HepG2 (cell line): ENCODE measurements around the gene PDE4D. TPM values are rescaled to one million over a fixed set of nuclear protein-coding genes. Genes with fewer than 3 reads are reported as not detected.

ENCODE experiments used
- ATAC-seq: fragments of 200-7000 bp; cut with Tn5 transposase; 3 replicates; pipeline ENCODE4 v1.9.1; 2020; ENCODE audit warnings: mild to moderate bottlenecking, moderate library complexity
- BruUV-seq: library from RNA; stranded (reverse); fragments of 400-500 nt; replicated peaks from 2 replicates; lab custom pipeline; 2021; lab: Mats Ljungman, UMichigan
- CTCF ChIA-PET: fragments of 300-600 bp; formaldehyde crosslinking; extraction: SDS; loops from one replicate; lab custom pipeline; 2021; ENCODE audit warnings: low total read pairs, inconsistent platforms, low intra/inter-chr PET ratio; lab: Yijun Ruan, JAX
- POLR2A ChIA-PET: fragments of 350-600 bp; sonication (Branson Sonifier 250); formaldehyde crosslinking; loops from one replicate; lab custom pipeline; 2020; ENCODE audit warnings: antibody characterized with exemption, inconsistent platforms; lab: Yijun Ruan, JAX
- DNase-seq: peaks from one replicate; pipeline ENCODE4 v3.0.0-alpha.2; 2015; ENCODE audit warnings: low spot score
- FAIRE-seq: peaks from 3 replicates; lab custom pipeline; 2011; peaks lifted over from hg19 to GRCh38; lab: Jason Lieb, UNC
- H2AFZ ChIP-seq: one replicate; pipeline ENCODE4 v1.6.1; 2011; ENCODE audit warnings: low read length, inconsistent platforms
- H3K27ac ChIP-seq: fragments of 300-600 bp; 3 replicates; pipeline ENCODE4 v1.8.0; 2011; ENCODE audit warnings: mixed run types, mild to moderate bottlenecking, mixed read lengths, low read length, inconsistent platforms; ENCODE audit not compliant: insufficient read depth; ENCODE audit errors: extremely low read length
- H3K27me3 ChIP-seq, 2 experiments: fragments of 200-600 bp in 1 of 2; 2 replicates in 1 of 2; 3 replicates in 1 of 2; pipeline versions ENCODE4 v1.6.0 to v1.8.0; 2011; ENCODE audit warnings: low read length in 2 of 2, mild to moderate bottlenecking in 2 of 2, moderate library complexity in 2 of 2, inconsistent platforms in 1 of 2; ENCODE audit not compliant: insufficient read depth in 2 of 2, control insufficient read depth in 1 of 2
- H3K36me3 ChIP-seq, 2 experiments: fragments of 200-600 bp in 1 of 2; replicated peaks in 1 of 2; 2 replicates in 1 of 2; 3 replicates in 1 of 2; pipeline versions ENCODE4 v1.5.1 to v1.8.0; 2011; ENCODE audit warnings: low read length in 2 of 2, inconsistent platforms in 1 of 2; ENCODE audit not compliant: insufficient read depth in 2 of 2, control insufficient read depth in 1 of 2
- H3K4me1 ChIP-seq: 2 replicates; pipeline ENCODE4 v1.5.1; 2012; ENCODE audit warnings: low read length, inconsistent platforms; ENCODE audit not compliant: insufficient read depth
- H3K4me2 ChIP-seq: 2 replicates; pipeline ENCODE4 v1.6.0; 2011; ENCODE audit warnings: low read depth, low read length, inconsistent platforms
- H3K4me3 ChIP-seq, 3 experiments: fragments of 200-600 bp in 1 of 3; sonication (generic), shearing (Covaris generic) in 1 of 3; replicated peaks in 1 of 3; 2 replicates each; pipeline ENCODE4 v1.5.1; 2011 to 2016; ENCODE audit warnings: low read length in 3 of 3, inconsistent platforms in 2 of 3, low read depth in 2 of 3, mild to moderate bottlenecking in 2 of 3, control low read depth in 1 of 3, mixed read lengths in 1 of 3; ENCODE audit not compliant: insufficient read depth in 1 of 3
- H3K79me2 ChIP-seq: one replicate; pipeline ENCODE4 v1.6.1; 2011; ENCODE audit warnings: low read length, inconsistent platforms; ENCODE audit not compliant: insufficient read depth
- H3K9ac ChIP-seq: 2 replicates; pipeline ENCODE4 v1.6.0; 2011; ENCODE audit warnings: mild to moderate bottlenecking, low read depth, low read length, inconsistent platforms; ENCODE audit not compliant: insufficient read depth
- H3K9me3 ChIP-seq: 2 replicates; pipeline ENCODE4 v1.5.1; 2012; ENCODE audit warnings: mild to moderate bottlenecking, low read length
- H4K20me1 ChIP-seq: 2 replicates; pipeline ENCODE4 v1.6.0; 2011; ENCODE audit warnings: inconsistent platforms, mild to moderate bottlenecking, low read length, moderate library complexity; ENCODE audit not compliant: insufficient read depth
- BHLHE40 ChIP-seq: IDR thresholded peaks from 2 replicates; pipeline ENCODE4 v1.6.1; 2011; ENCODE audit warnings: low read length, improper control_type of control experiment
- CREB1 ChIP-seq, 2 experiments: fragments of 450-650 bp in 1 of 2; IDR thresholded peaks; 2 replicates each; pipeline ENCODE4 v1.6.1; 2016 to 2017; ENCODE audit warnings: control low read depth in 1 of 2, mild to moderate bottlenecking in 1 of 2, missing compliant biosample characterization in 1 of 2, missing genetic modification characterization in 1 of 2
- FOSL2 ChIP-seq: sonication (generic); formaldehyde crosslinking; IDR thresholded peaks from 2 replicates; pipeline ENCODE4 v1.4.0; 2020; ENCODE audit warnings: missing genetic modification reagents
- ZBTB21 ChIP-seq: sonication (generic); formaldehyde crosslinking; IDR thresholded peaks from 2 replicates; pipeline ENCODE4 v1.4.0; 2020; ENCODE audit warnings: missing genetic modification reagents
- ZNF17 ChIP-seq: sonication (generic); formaldehyde crosslinking; IDR thresholded peaks from 2 replicates; pipeline ENCODE4 v1.5.0; 2020; ENCODE audit warnings: mild to moderate bottlenecking, missing genetic modification reagents
- ZNF33B ChIP-seq: sonication (generic); formaldehyde crosslinking; IDR thresholded peaks from 2 replicates; pipeline ENCODE4 v1.5.1; 2020; ENCODE audit warnings: mild to moderate bottlenecking, missing genetic modification reagents
- WGBS: methylation state at CpG from one replicate; pipeline ENCODE4 v1.1.6; 2017; ENCODE audit warnings: low lambda C conversion rate; 5-methylcytosine and 5-hydroxymethylcytosine counted together
- in situ Hi-C: cut with HindIII; loops from 2 replicates; pipeline ENCODE4 v1.10.0; 2017; ENCODE audit warnings: low pct_unique_long_range_greater_than_20kb; ENCODE audit not compliant: extremely low pct_ligation_motif_present
- intact Hi-C: fragments of 100-400 bp; cut with micrococcal nuclease; formaldehyde crosslinking; loops from one replicate; pipeline ENCODE4 v1.10.0; 2022; ENCODE audit not compliant: unreplicated experiment
- polyA plus RNA-seq, 8 experiments: library from polyadenylated mRNA; depleted of rRNA in 3 of 8; stranded (reverse) in 7 of 8; unstranded in 1 of 8; fragments of >200 nt; fragmentation: Illumina TruSeq in 4 of 8; extraction: Trizol in 4 of 8; gene quantifications; 2 replicates each; pipeline versions ENCODE4 v1.2.1 to v1.2.3, GENCODE V29; 2011 to 2016; ENCODE audit warnings: low read depth in 4 of 8, missing spikeins in 1 of 8, mixed read lengths in 1 of 8; ENCODE audit not compliant: insufficient read depth in 1 of 8
- total RNA-seq, 5 experiments: library from RNA; depleted of rRNA; stranded (reverse); fragments of >200 nt; fragmentation: Illumina TruSeq; extraction: Trizol; gene quantifications; 2 replicates each; pipeline ENCODE4 v1.2.3, GENCODE V29; 2016; ENCODE audit warnings: low read depth in 1 of 5
- TF ChIP-seq, protein P1 (sequence below): sonication (generic); formaldehyde crosslinking; conservative IDR thresholded peaks from 2 replicates; pipeline ENCODE4 v1.8.0; 2022; ENCODE audit warnings: low read depth, missing genetic modification reagents
- TF ChIP-seq, protein P2 (sequence below): sonication (generic); formaldehyde crosslinking; IDR thresholded peaks from 2 replicates; pipeline ENCODE4 v1.8.0; 2022; ENCODE audit warnings: mild to moderate bottlenecking, missing genetic modification reagents
- TF ChIP-seq, protein P3 (sequence below): sonication (generic); formaldehyde crosslinking; IDR thresholded peaks from 2 replicates; pipeline ENCODE4 v1.5.0; 2020; ENCODE audit warnings: mild to moderate bottlenecking, missing genetic modification reagents
- TF ChIP-seq, protein P4 (sequence below): sonication (generic); formaldehyde crosslinking; IDR thresholded peaks from 2 replicates; pipeline ENCODE4 v1.8.0; 2022; ENCODE audit warnings: missing genetic modification reagents, low read depth, mild to moderate bottlenecking, borderline replicate concordance

Gene PDE4D
- total and polyA plus RNA-seq, 2 of the 13 experiments (the other 11 are each of a cell fraction or from before 2014, with no cell fraction given), result 7.0 to 12.2 TPM

DNA sequence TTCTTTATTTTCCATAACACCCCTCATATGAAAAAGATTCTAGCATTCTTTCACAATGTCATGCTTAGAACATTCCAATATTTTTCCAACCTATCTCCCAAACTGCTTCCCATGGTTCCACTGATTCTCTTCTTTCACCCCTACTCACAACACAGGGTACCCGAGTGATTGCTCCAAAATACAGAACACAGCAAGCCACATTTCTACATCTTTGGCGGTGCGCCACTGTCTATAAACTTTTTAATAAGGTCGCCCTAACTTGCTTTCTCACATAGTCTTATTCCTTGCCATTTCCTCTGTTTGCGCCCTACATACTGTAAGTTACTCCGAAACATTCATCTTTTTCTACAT is 793.6 kb downstream of the PDE4D start (continued):
- TF ChIP-seq, protein P1, sequence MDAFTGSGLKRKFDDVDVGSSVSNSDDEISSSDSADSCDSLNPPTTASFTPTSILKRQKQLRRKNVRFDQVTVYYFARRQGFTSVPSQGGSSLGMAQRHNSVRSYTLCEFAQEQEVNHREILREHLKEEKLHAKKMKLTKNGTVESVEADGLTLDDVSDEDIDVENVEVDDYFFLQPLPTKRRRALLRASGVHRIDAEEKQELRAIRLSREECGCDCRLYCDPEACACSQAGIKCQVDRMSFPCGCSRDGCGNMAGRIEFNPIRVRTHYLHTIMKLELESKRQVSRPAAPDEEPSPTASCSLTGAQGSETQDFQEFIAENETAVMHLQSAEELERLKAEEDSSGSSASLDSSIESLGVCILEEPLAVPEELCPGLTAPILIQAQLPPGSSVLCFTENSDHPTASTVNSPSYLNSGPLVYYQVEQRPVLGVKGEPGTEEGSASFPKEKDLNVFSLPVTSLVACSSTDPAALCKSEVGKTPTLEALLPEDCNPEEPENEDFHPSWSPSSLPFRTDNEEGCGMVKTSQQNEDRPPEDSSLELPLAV (CRISPR knock-in tag), result no peak
- TF ChIP-seq BHLHE40, result no peak
- TF ChIP-seq, protein P2, sequence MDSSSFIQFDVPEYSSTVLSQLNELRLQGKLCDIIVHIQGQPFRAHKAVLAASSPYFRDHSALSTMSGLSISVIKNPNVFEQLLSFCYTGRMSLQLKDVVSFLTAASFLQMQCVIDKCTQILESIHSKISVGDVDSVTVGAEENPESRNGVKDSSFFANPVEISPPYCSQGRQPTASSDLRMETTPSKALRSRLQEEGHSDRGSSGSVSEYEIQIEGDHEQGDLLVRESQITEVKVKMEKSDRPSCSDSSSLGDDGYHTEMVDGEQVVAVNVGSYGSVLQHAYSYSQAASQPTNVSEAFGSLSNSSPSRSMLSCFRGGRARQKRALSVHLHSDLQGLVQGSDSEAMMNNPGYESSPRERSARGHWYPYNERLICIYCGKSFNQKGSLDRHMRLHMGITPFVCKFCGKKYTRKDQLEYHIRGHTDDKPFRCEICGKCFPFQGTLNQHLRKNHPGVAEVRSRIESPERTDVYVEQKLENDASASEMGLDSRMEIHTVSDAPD (CRISPR knock-in tag), result no peak

DNA sequence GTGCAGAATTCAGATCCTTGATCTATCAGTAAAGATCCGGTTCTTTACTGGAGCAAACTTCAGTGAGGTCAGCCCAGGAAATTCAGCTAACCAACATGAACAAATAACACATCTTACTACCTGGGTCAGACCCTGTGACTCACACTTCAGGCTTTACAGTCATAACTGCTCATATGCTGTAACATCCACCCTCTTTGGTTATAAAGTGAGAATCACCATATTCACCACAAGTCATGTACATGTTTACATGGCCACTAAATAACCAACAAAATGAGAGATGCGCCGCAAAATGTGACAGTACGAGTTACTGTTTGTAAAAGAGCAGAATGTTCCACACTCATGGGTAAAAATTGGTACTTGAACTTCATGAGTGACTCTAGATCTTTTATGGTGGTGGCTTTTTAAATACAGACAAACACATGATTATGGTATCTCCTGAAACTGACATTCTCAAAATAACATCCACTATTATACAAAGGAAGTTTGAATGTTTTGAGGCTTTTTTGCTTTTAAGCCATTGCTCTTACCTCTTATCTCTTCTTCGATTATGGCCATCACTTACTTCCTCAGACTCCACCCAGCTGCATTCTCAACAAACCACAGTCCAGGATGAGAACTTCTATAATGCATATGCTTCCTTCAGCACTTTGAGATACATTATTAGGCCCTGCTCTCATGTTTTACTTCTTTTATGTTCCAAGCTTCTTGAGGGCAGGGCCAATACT is 794.1 kb downstream of the PDE4D start:
- WGBS, result 74% methylated on average over 5 of the region's 5 CpGs
- no peak for TF ChIP-seq ZNF17
- TF ChIP-seq CREB1 (IDR thresholded peaks at IDR 0.05), result peak; percentile 52; the same call in 1 of the 2 replicates
- TF ChIP-seq CREB1 (CRISPR knock-in tag; IDR thresholded peaks at IDR 0.05), result no peak
- TF ChIP-seq, protein P3, sequence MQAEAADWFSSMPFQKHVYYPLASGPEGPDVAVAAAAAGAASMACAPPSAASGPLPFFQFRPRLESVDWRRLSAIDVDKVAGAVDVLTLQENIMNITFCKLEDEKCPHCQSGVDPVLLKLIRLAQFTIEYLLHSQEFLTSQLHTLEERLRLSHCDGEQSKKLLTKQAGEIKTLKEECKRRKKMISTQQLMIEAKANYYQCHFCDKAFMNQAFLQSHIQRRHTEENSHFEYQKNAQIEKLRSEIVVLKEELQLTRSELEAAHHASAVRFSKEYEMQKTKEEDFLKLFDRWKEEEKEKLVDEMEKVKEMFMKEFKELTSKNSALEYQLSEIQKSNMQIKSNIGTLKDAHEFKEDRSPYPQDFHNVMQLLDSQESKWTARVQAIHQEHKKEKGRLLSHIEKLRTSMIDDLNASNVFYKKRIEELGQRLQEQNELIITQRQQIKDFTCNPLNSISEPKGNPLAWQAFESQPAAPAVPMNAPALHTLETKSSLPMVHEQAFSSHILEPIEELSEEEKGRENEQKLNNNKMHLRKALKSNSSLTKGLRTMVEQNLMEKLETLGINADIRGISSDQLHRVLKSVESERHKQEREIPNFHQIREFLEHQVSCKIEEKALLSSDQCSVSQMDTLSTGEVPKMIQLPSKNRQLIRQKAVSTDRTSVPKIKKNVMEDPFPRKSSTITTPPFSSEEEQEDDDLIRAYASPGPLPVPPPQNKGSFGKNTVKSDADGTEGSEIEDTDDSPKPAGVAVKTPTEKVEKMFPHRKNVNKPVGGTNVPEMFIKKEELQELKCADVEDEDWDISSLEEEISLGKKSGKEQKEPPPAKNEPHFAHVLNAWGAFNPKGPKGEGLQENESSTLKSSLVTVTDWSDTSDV (CRISPR knock-in tag), result no peak
- TF ChIP-seq ZBTB21, result peak; percentile 53; the same call in 1 of the 2 replicates
- TF ChIP-seq, protein P4, sequence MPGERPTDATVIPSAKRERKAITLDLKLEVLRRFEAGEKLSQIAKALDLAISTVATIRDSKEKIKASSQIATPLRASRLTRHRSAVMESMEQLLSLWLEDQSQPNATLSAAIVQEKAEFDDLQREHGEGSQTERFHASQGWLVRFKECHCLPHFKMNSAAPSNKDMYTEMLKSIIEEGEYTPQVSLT (CRISPR knock-in tag), result no peak
- no peak for TF ChIP-seq ZNF33B (CRISPR knock-in tag)
- peak; percentile 60 for TF ChIP-seq FOSL2
- ChIA-PET CTCF (no interaction called here), POLR2A (no interaction called here)
- H3K9me3 ChIP-seq, result no peaks in the 10 kb centered on the region
- H3K4me3 ChIP-seq, result no peak overlapping the region
- no peaks in the 10 kb centered on the region for H3K79me2 ChIP-seq
- H3K27ac ChIP-seq, result no peak overlapping the region
- no peaks in the 10 kb centered on the region for H3K36me3 ChIP-seq
- no peak overlapping the region for H3K9ac ChIP-seq
- H3K4me1 ChIP-seq, result 0 out of 2 replicates have a peak, but pooled peaks cover 9% of the 10 kb centered on the region
- no TSS peak for BruUV-seq
- intact Hi-C loops (no loop called here), in situ Hi-C loops (no loop called here)
- peak; percentile 5 for DNase-seq
- no peaks in the 10 kb centered on the region for H4K20me1 ChIP-seq
- H3K4me2 ChIP-seq, result no peak overlapping the region
- no peak overlapping the region for H2AFZ ChIP-seq
- no peak for FAIRE-seq
- ATAC-seq, result no peak; the same call in 2 of the 3 replicates
- no peaks in the 10 kb centered on the region; a peak in 1 of 5 replicates for H3K27me3 ChIP-seq
